HepG2 (cell line): ENCODE results near the gene PRSS38. TPM values are rescaled to one million over a fixed set of nuclear protein-coding genes. Genes with fewer than 3 reads are reported as not detected.

Experiments used
- ATF7 ChIP-seq, 2 experiments: fragments of 450-650 bp in 1 of 2; sonication (generic) in 1 of 2; formaldehyde crosslinking in 1 of 2; IDR thresholded peaks; 2 replicates each; pipeline versions ENCODE4 v1.4.0 to v1.6.1; 2016 to 2020; ENCODE audit warnings: antibody characterized with exemption in 1 of 2, mild to moderate bottlenecking in 1 of 2, missing genetic modification reagents in 1 of 2
- CBX1 ChIP-seq: IDR thresholded peaks from one replicate; pipeline ENCODE4 v1.6.1; 2016; ENCODE audit warnings: antibody characterized with exemption, low read depth
- EP300 ChIP-seq, 3 experiments: sonication (generic) in 1 of 3; formaldehyde crosslinking in 1 of 3; IDR thresholded peaks; 2 replicates each; pipeline versions ENCODE4 v1.5.1 to v1.6.1; 2011 to 2020; ENCODE audit warnings: low read depth in 2 of 3, low read length in 2 of 3, borderline replicate concordance in 1 of 3, improper control_type of control experiment in 1 of 3, mild to moderate bottlenecking in 1 of 3, missing genetic modification reagents in 1 of 3, moderate library complexity in 1 of 3
- ZBTB8A ChIP-seq: sonication (generic); formaldehyde crosslinking; IDR thresholded peaks from 2 replicates; pipeline ENCODE4 v1.4.0; 2020; ENCODE audit warnings: mild to moderate bottlenecking, low read depth, missing genetic modification reagents, borderline replicate concordance
- ZFP36 ChIP-seq: fragments of 150-350 bp; IDR thresholded peaks from 2 replicates; pipeline ENCODE4 v1.6.1; 2018; ENCODE audit warnings: borderline replicate concordance, low read length, low read depth; ENCODE audit not compliant: partially characterized antibody
- ZNF230 ChIP-seq: sonication (generic); formaldehyde crosslinking; IDR thresholded peaks from 2 replicates; pipeline ENCODE4 v1.4.0; 2020; ENCODE audit warnings: mild to moderate bottlenecking, missing genetic modification reagents
- ZNF629 ChIP-seq: sonication (generic); formaldehyde crosslinking; conservative IDR thresholded peaks from 2 replicates; pipeline ENCODE4 v1.5.0; 2020; ENCODE audit warnings: missing genetic modification reagents
- ZNF740 ChIP-seq: sonication (generic); formaldehyde crosslinking; IDR thresholded peaks from 2 replicates; pipeline ENCODE4 v1.4.0; 2020; ENCODE audit warnings: missing genetic modification reagents
- ZNF784 ChIP-seq: sonication (generic); formaldehyde crosslinking; IDR thresholded peaks from 2 replicates; pipeline ENCODE4 v1.5.1; 2020; ENCODE audit warnings: missing genetic modification reagents, mild to moderate bottlenecking, borderline replicate concordance
- ZNF878 ChIP-seq: sonication (generic); formaldehyde crosslinking; IDR thresholded peaks from 2 replicates; pipeline ENCODE4 v1.8.1; 2023; ENCODE audit warnings: mild to moderate bottlenecking, missing genetic modification reagents, moderate library complexity
- ZSCAN30 ChIP-seq: sonication (generic); formaldehyde crosslinking; IDR thresholded peaks from 2 replicates; pipeline ENCODE4 v1.5.0; 2020; ENCODE audit warnings: mild to moderate bottlenecking, missing genetic modification reagents
- polyA plus RNA-seq, 8 experiments: library from polyadenylated mRNA; depleted of rRNA in 3 of 8; stranded (reverse) in 7 of 8; unstranded in 1 of 8; fragments of >200 nt; fragmentation: Illumina TruSeq in 4 of 8; extraction: Trizol in 4 of 8; gene quantifications; 2 replicates each; pipeline versions ENCODE4 v1.2.1 to v1.2.3, GENCODE V29; 2011 to 2016; ENCODE audit warnings: low read depth in 4 of 8, missing spikeins in 1 of 8, mixed read lengths in 1 of 8; ENCODE audit not compliant: insufficient read depth in 1 of 8
- total RNA-seq, 5 experiments: library from RNA; depleted of rRNA; stranded (reverse); fragments of >200 nt; fragmentation: Illumina TruSeq; extraction: Trizol; gene quantifications; 2 replicates each; pipeline ENCODE4 v1.2.3, GENCODE V29; 2016; ENCODE audit warnings: low read depth in 1 of 5
- TF ChIP-seq, protein P1 (sequence below): IDR thresholded peaks from 2 replicates; pipeline ENCODE4 v1.6.1; 2012; ENCODE audit warnings: low read length, improper control_type of control experiment
- TF ChIP-seq, protein P2 (sequence below), 2 experiments: IDR thresholded peaks; 2 replicates each; pipeline ENCODE4 v1.6.1; 2011 to 2012; ENCODE audit warnings: low read length in 2 of 2, borderline replicate concordance in 1 of 2, low read depth in 1 of 2, mild to moderate bottlenecking in 1 of 2, moderate library complexity in 1 of 2
- TF ChIP-seq, protein P3 (sequence below): sonication (generic); formaldehyde crosslinking; conservative IDR thresholded peaks from 2 replicates; pipeline ENCODE4 v1.8.0; 2022; ENCODE audit warnings: mild to moderate bottlenecking, moderate library complexity, missing genetic modification reagents
- TF ChIP-seq, protein P4 (sequence below): IDR thresholded peaks from 2 replicates; pipeline ENCODE4 v1.6.1; 2016

PRSS38 gene
- total and polyA plus RNA-seq, 2 of the 13 experiments (the other 11 are each of a cell fraction or from before 2014, with no cell fraction given): not detected

GRCh38 chr1:227787513-227788270 lies 27.8 kb upstream of the PRSS38 start (continued):
- TF ChIP-seq ZNF230: 0 out of 2 replicates have a peak, but pooled peaks have one; percentile 45
- TF ChIP-seq ZSCAN30: no peak
- no peak for TF ChIP-seq ZNF629 (CRISPR knock-in tag)
- TF ChIP-seq, protein P1, sequence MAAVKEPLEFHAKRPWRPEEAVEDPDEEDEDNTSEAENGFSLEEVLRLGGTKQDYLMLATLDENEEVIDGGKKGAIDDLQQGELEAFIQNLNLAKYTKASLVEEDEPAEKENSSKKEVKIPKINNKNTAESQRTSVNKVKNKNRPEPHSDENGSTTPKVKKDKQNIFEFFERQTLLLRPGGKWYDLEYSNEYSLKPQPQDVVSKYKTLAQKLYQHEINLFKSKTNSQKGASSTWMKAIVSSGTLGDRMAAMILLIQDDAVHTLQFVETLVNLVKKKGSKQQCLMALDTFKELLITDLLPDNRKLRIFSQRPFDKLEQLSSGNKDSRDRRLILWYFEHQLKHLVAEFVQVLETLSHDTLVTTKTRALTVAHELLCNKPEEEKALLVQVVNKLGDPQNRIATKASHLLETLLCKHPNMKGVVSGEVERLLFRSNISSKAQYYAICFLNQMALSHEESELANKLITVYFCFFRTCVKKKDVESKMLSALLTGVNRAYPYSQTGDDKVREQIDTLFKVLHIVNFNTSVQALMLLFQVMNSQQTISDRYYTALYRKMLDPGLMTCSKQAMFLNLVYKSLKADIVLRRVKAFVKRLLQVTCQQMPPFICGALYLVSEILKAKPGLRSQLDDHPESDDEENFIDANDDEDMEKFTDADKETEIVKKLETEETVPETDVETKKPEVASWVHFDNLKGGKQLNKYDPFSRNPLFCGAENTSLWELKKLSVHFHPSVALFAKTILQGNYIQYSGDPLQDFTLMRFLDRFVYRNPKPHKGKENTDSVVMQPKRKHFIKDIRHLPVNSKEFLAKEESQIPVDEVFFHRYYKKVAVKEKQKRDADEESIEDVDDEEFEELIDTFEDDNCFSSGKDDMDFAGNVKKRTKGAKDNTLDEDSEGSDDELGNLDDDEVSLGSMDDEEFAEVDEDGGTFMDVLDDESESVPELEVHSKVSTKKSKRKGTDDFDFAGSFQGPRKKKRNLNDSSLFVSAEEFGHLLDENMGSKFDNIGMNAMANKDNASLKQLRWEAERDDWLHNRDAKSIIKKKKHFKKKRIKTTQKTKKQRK: no peak
- TF ChIP-seq ATF7 (IDR thresholded peaks at IDR 0.05): no peak
- no peak for TF ChIP-seq ATF7 (CRISPR knock-in tag; IDR thresholded peaks at IDR 0.05)
- TF ChIP-seq ZNF740 (CRISPR knock-in tag): no peak
- TF ChIP-seq CBX1: no peak
- TF ChIP-seq ZBTB8A (CRISPR knock-in tag): no peak
- TF ChIP-seq, protein P2, sequence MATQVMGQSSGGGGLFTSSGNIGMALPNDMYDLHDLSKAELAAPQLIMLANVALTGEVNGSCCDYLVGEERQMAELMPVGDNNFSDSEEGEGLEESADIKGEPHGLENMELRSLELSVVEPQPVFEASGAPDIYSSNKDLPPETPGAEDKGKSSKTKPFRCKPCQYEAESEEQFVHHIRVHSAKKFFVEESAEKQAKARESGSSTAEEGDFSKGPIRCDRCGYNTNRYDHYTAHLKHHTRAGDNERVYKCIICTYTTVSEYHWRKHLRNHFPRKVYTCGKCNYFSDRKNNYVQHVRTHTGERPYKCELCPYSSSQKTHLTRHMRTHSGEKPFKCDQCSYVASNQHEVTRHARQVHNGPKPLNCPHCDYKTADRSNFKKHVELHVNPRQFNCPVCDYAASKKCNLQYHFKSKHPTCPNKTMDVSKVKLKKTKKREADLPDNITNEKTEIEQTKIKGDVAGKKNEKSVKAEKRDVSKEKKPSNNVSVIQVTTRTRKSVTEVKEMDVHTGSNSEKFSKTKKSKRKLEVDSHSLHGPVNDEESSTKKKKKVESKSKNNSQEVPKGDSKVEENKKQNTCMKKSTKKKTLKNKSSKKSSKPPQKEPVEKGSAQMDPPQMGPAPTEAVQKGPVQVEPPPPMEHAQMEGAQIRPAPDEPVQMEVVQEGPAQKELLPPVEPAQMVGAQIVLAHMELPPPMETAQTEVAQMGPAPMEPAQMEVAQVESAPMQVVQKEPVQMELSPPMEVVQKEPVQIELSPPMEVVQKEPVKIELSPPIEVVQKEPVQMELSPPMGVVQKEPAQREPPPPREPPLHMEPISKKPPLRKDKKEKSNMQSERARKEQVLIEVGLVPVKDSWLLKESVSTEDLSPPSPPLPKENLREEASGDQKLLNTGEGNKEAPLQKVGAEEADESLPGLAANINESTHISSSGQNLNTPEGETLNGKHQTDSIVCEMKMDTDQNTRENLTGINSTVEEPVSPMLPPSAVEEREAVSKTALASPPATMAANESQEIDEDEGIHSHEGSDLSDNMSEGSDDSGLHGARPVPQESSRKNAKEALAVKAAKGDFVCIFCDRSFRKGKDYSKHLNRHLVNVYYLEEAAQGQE (IDR thresholded peaks at IDR 0.05; ENCODE audit: borderline replicate concordance in 1 of 2, low read depth in 1 of 2, low read length in 2 of 2): no peak
- no peak for TF ChIP-seq EP300 (IDR thresholded peaks at IDR 0.05; ENCODE audit: low read depth in 2 of 2, low read length in 2 of 2)
- TF ChIP-seq EP300 (CRISPR knock-in tag; IDR thresholded peaks at IDR 0.05; ENCODE audit: borderline replicate concordance): no peak
- TF ChIP-seq, protein P3, sequence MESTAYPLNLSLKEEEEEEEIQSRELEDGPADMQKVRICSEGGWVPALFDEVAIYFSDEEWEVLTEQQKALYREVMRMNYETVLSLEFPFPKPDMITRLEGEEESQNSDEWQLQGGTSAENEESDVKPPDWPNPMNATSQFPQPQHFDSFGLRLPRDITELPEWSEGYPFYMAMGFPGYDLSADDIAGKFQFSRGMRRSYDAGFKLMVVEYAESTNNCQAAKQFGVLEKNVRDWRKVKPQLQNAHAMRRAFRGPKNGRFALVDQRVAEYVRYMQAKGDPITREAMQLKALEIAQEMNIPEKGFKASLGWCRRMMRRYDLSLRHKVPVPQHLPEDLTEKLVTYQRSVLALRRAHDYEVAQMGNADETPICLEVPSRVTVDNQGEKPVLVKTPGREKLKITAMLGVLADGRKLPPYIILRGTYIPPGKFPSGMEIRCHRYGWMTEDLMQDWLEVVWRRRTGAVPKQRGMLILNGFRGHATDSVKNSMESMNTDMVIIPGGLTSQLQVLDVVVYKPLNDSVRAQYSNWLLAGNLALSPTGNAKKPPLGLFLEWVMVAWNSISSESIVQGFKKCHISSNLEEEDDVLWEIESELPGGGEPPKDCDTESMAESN (CRISPR knock-in tag): no peak
- no peak for TF ChIP-seq ZNF878
- TF ChIP-seq ZNF784 (CRISPR knock-in tag): no peak
- no peak for TF ChIP-seq ZFP36
- TF ChIP-seq, protein P4, sequence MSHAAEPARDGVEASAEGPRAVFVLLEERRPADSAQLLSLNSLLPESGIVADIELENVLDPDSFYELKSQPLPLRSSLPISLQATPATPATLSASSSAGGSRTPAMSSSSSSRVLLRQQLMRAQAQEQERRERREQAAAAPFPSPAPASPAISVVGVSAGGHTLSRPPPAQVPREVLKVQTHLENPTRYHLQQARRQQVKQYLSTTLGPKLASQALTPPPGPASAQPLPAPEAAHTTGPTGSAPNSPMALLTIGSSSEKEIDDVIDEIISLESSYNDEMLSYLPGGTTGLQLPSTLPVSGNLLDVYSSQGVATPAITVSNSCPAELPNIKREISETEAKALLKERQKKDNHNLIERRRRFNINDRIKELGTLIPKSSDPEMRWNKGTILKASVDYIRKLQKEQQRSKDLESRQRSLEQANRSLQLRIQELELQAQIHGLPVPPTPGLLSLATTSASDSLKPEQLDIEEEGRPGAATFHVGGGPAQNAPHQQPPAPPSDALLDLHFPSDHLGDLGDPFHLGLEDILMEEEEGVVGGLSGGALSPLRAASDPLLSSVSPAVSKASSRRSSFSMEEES (CRISPR knock-in tag): no peak
